Activated CD4-positive, alpha-beta memory T cell treated with anti-CD3 and anti-CD28 coated beads for 36 hours (primary cell): Measurements from ENCODE around the gene G3BP2. TPM values are rescaled to one million over a fixed set of nuclear protein-coding genes. Genes with fewer than 3 reads are reported as not detected.

ENCODE experiments used
- CTCF ChIA-PET: fragments of 350-600 bp; sonication (Branson Sonifier 250); formaldehyde crosslinking; loops from one replicate; lab custom pipeline; 2021; ENCODE audit warnings: antibody characterized with exemption, inconsistent platforms; lab: Charles Lee
- POLR2A ChIA-PET: fragments of 350-600 bp; sonication (Branson Sonifier 250); formaldehyde crosslinking; loops from one replicate; lab custom pipeline; 2021; ENCODE audit warnings: antibody characterized with exemption; lab: Charles Lee
- DNase-seq: peaks from one replicate; pipeline ENCODE4 v3.0.0-alpha.2; 2020
- H3K27ac Mint-ChIP-seq: one replicate; pipeline ENCODE4 v1.8.0; 2021; ENCODE audit warnings: mixed read lengths
- H3K27me3 Mint-ChIP-seq: one replicate; pipeline ENCODE4 v1.8.0; 2021; ENCODE audit warnings: mixed read lengths
- H3K36me3 Mint-ChIP-seq: one replicate; pipeline ENCODE4 v1.8.0; 2021; ENCODE audit warnings: mixed read lengths
- H3K4me1 Mint-ChIP-seq: one replicate; pipeline ENCODE4 v1.8.0; 2021; ENCODE audit warnings: low read depth, mixed read lengths
- H3K4me3 Mint-ChIP-seq: one replicate; pipeline ENCODE4 v1.8.0; 2021; ENCODE audit warnings: mild to moderate bottlenecking, mixed read lengths
- H3K9me3 Mint-ChIP-seq: one replicate; pipeline ENCODE4 v1.8.0; 2021; ENCODE audit warnings: mixed read lengths
- intact Hi-C: fragments of 100-400 bp; cut with micrococcal nuclease; formaldehyde crosslinking; loops from one replicate; pipeline ENCODE4 v1.15.1; 2023
- total RNA-seq, 2 experiments: library from RNA; stranded (reverse); gene quantifications; one replicate each; pipeline ENCODE4 v1.2.3, GENCODE V29; 2021

G3BP2 gene
- total RNA-seq, 2 experiments from 2014 or later, result 137 to 144 TPM

DNA sequence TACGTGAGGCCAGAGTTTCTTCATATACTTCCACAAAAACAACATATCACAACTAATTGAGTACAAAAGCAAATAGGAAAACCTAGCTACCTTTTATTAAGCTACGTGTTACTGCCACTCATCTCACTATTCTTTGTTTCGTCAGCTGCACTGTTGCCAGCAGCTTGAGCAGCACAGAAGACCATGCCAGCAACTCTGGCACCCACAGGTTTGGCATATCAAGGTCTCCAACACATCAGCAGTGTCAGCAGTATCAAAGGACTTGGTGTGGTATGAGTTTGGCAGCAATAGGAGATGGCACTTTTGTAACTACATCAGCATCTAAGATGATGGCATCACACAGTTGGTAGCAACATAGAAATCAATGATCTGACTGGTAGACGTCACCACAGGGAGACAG is 73.6 kb downstream of the G3BP2 start:
- Mint-ChIP-seq H3K36me3 (no peaks in the 10 kb centered on the region), H3K9me3 (no peaks in the 10 kb centered on the region), H3K27me3 (no peaks in the 10 kb centered on the region), H3K4me3 (no peak overlapping the region), H3K27ac (no peak overlapping the region), H3K4me1 (peaks cover 2% of the 10 kb centered on the region)
- ChIA-PET CTCF (no interaction called here), POLR2A (no interaction called here)
- DNase-seq, result no peak
- intact Hi-C loops, result loop anchor here (2.0 kb wide), 1 partner anchor 73 kb away; the partner anchor contains the start of gene G3BP2

DNA sequence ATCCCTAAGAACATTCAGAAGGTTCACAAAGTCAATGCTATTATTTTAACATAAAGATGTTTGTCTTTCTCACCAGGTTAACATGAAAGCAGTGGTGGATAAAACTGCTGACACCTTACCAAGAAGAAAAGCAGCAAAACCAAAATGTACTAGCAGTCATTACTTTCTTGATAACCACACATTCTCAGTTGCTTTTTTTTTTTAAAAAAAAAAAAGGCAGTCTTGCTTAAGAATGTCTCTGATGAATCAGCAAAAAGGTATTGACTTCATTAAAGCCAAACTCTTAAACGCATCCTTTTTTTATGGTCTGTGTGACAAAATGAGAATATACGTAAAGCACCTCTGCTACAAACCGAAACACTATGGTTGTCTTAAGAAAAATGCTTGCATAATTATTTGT is 74.8 kb downstream of the G3BP2 start:
- Mint-ChIP-seq H3K36me3 (no peaks in the 10 kb centered on the region), H3K9me3 (no peaks in the 10 kb centered on the region), H3K27ac (peak overlapping the region; percentile 46), H3K4me1 (peaks cover 2% of the 10 kb centered on the region), H3K4me3 (no peak overlapping the region), H3K27me3 (no peaks in the 10 kb centered on the region)
- ChIA-PET POLR2A (no interaction called here), CTCF (no interaction called here)
- intact Hi-C loops, result loop anchor here (2.0 kb wide), 1 partner anchor 74 kb away; the partner anchor contains the start of gene G3BP2
- DNase-seq, result no peak

DNA sequence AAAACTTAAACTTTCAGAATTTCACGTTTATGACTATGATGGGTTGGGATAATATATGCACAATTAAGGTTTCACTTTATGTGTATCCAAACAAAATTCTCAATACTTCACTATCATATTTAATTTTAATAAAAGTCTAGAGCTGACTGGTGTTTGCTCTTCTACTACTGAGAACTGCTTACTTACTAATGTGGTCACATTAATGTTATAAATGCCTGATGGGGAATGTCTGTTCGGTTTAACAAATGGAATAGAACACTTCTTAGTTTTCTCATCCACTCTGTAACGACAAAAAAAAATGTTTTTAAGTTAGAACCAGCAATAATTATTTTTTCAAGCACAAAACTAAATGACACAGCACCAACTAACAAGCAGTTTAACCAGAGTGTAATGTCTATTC is 77.2 kb downstream of the G3BP2 start:
- no peaks in the 10 kb centered on the region for H3K36me3 Mint-ChIP-seq
- H3K9me3 Mint-ChIP-seq, result no peaks in the 10 kb centered on the region
- POLR2A ChIA-PET, result interaction anchor here (0.8 kb wide), 1 partner anchor 58 kb away, joined by 3 read pairs; no protein-coding TSS in a partner anchor
- intact Hi-C loops, result no loop called here
- no peak for DNase-seq
- CTCF ChIA-PET, result no interaction called here
- no peaks in the 10 kb centered on the region for H3K27me3 Mint-ChIP-seq
- no peak overlapping the region for H3K4me3 Mint-ChIP-seq
- no peak overlapping the region for H3K27ac Mint-ChIP-seq
- H3K4me1 Mint-ChIP-seq, result peaks cover 2% of the 10 kb centered on the region

DNA sequence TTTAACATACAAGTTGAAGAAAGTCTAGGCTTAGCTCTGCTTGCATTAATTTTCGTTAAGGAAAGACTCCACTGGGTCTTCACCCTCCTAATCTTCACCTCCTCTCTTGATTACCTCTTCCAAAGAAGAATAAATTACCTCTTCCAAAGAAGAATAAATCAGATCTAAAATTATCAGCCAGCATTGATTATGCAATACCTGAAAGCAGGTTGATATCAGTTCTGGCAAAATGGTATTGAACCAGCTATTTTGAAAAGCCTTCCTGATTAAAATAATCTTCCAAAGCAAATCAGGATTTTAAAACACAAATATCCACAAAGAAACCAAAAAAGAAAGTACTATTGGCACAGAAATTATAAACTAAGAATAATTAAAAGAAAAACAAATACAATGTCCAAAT is 79.8 kb downstream of the G3BP2 start:
- CTCF ChIA-PET, result interaction anchor here (0.6 to 1.0 kb wide), 2 partner anchors 13 to 84 kb away, joined by 3 read pairs; no protein-coding TSS in a partner anchor
- DNase-seq, result no peak
- H3K27me3 Mint-ChIP-seq, result no peaks in the 10 kb centered on the region
- no peaks in the 10 kb centered on the region for H3K36me3 Mint-ChIP-seq
- no peaks in the 10 kb centered on the region for H3K9me3 Mint-ChIP-seq
- H3K4me3 Mint-ChIP-seq, result no peak overlapping the region
- intact Hi-C loops, result no loop called here
- H3K27ac Mint-ChIP-seq, result no peak overlapping the region
- peaks cover 2% of the 10 kb centered on the region for H3K4me1 Mint-ChIP-seq
- POLR2A ChIA-PET, result no interaction called here

Other genes with a start within 250 kb of the G3BP2 start
- 10 to 100 TPM; 30.0 to 32.4 TPM for gene RCHY1, start 159.0 kb downstream of the G3BP2 start, total RNA-seq
- 10 to 100 TPM; 19.4 to 20.7 TPM for gene THAP6, start 158.9 kb downstream of the G3BP2 start, total RNA-seq
- gene ODAPH, start 117.3 kb downstream of the G3BP2 start, total RNA-seq, result under 1 TPM in 1 of 2 experiments, not detected in 1; 0.27 TPM
- 1 to 10 TPM in 1 of 2 experiments, under 1 TPM in 1; 0.97 to 1.1 TPM for gene CDKL2, start 42.9 kb downstream of the G3BP2 start, total RNA-seq
- 10 to 100 TPM; 57.3 to 59.0 TPM for gene USO1, start 51.2 kb upstream of the G3BP2 start, total RNA-seq
- under 1 TPM in 1 of 2 experiments, not detected in 1; 0.40 TPM for gene PPEF2, start 229.0 kb upstream of the G3BP2 start, total RNA-seq